Karpas-422 (cell line): ENCODE measurements around the gene NDUFS6. TPM values are rescaled to one million over a fixed set of nuclear protein-coding genes. Genes with fewer than 3 reads are reported as not detected.

Experiments
- DNase-seq: peaks from one replicate; pipeline ENCODE4 v3.0.0-alpha.2; 2015
- H2AFZ ChIP-seq: fragments of 200-600 bp; sonication (generic); 2 replicates; pipeline ENCODE4 v1.6.1; 2014; ENCODE audit warnings: antibody characterized with exemption, low read length, mixed read lengths
- H3K27ac ChIP-seq: fragments of 200-600 bp; sonication (generic); 2 replicates; pipeline ENCODE4 v1.5.1; 2014; ENCODE audit warnings: mild to moderate bottlenecking, low read length, moderate library complexity
- H3K27me3 ChIP-seq: fragments of 200-600 bp; sonication (generic); 2 replicates; pipeline ENCODE4 v1.6.1; 2014; ENCODE audit warnings: low read length, mixed read lengths
- H3K36me3 ChIP-seq: fragments of 200-600 bp; sonication (generic); 2 replicates; pipeline ENCODE4 v1.6.1; 2014; ENCODE audit warnings: low read length, mixed read lengths; ENCODE audit not compliant: insufficient read depth
- H3K4me1 ChIP-seq: fragments of 200-600 bp; sonication (generic); 2 replicates; pipeline ENCODE4 v1.6.1; 2014; ENCODE audit warnings: mild to moderate bottlenecking, low read length, mixed read lengths
- H3K4me2 ChIP-seq: fragments of 200-600 bp; sonication (generic); 2 replicates; pipeline ENCODE4 v1.6.1; 2014; ENCODE audit warnings: low read length, low read depth, mild to moderate bottlenecking; ENCODE audit not compliant: poor library complexity, severe bottlenecking
- H3K4me3 ChIP-seq: fragments of 200-600 bp; sonication (generic); 2 replicates; pipeline ENCODE4 v1.5.1; 2014; ENCODE audit warnings: mild to moderate bottlenecking, antibody characterized with exemption, low read length, mixed read lengths
- H3K79me2 ChIP-seq: fragments of 200-600 bp; sonication (generic); 2 replicates; pipeline ENCODE4 v1.6.1; 2014; ENCODE audit warnings: mild to moderate bottlenecking, low read length, mixed read lengths
- H3K9ac ChIP-seq: fragments of 200-600 bp; sonication (generic); 2 replicates; pipeline ENCODE4 v1.6.0; 2014; ENCODE audit warnings: low read length
- H3K9me2 ChIP-seq: fragments of 200-600 bp; sonication (generic), shearing (Covaris generic); replicated peaks from 2 replicates; pipeline ENCODE4 v1.6.0; 2014; ENCODE audit warnings: mild to moderate bottlenecking, low read length, moderate library complexity; ENCODE audit not compliant: insufficient read depth
- H3K9me3 ChIP-seq: fragments of 300-700, 200-600 bp; sonication (generic); 2 replicates; pipeline ENCODE4 v1.6.1; 2014; ENCODE audit warnings: low read length, mixed read lengths
- H4K20me1 ChIP-seq: fragments of 200-600 bp; sonication (generic); 2 replicates; pipeline ENCODE4 v1.6.1; 2014; ENCODE audit warnings: mild to moderate bottlenecking, antibody characterized with exemption, low read length, low read depth; ENCODE audit not compliant: insufficient read depth
- total RNA-seq: library from RNA; depleted of rRNA; stranded (reverse); fragments of >200 nt; shearing (Covaris generic); gene quantifications from 2 replicates; pipeline ENCODE4 v1.2.3, GENCODE V29; 2014; ENCODE audit warnings: low replicate concordance

Gene NDUFS6
- total RNA-seq, 1 experiment from 2014 or later: 41.4 TPM

DNA sequence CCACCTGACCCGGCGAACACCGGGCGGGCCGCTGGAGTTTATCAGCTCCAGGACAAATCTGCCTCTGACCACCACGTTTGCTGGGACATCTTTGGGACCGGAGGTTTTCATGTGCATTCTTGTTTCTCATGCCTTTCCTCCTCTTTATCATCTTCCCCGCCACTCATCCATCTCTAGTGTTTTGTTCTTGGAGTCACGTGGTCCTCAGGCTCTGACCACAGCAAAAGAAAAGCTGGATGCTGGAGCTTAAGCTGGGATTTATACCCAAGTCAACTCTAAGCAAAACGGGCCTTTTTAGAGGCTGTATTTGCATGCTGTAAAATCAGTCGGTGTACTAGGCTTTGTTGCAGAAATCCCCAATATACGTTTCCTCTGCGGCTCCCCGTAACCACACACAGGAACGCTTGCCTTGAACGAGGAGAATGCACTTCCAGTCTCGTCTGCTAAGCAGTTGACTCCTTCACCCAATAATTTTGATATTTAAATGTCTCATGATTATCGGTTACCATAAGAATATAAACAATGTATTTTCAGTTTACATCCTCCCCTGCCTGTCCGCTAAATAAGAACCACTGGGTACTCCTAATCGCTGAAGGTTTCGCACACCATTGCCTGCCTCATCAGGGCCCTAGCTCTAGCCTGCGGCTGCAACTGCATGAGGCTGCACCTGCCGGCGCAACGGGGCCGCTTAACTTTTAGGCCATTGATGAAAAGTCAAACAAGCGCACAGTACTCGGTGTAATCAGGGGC, 560 bp upstream of the NDUFS6 start:
- Histone ChIP-seq H4K20me1 (peaks cover 23% of the 10 kb centered on the region), H3K79me2 (peaks cover 64% of the 10 kb centered on the region), H3K27me3 (no peaks in the 10 kb centered on the region), H2AFZ (no peak overlapping the region; the same call in 1 of the 2 replicates), H3K4me2 (peak overlapping the region; percentile 83), H3K9ac (peak overlapping the region; percentile 91), H3K9me3 (no peaks in the 10 kb centered on the region), H3K9me2 (no peaks in the 10 kb centered on the region), H3K27ac (peak overlapping the region; percentile 87), H3K36me3 (peaks cover 33% of the 10 kb centered on the region; the same call in 1 of the 2 replicates), H3K4me1 (peaks cover 43% of the 10 kb centered on the region), H3K4me3 (peak overlapping the region; percentile 85)
- DNase-seq: peak; percentile 73

DNA sequence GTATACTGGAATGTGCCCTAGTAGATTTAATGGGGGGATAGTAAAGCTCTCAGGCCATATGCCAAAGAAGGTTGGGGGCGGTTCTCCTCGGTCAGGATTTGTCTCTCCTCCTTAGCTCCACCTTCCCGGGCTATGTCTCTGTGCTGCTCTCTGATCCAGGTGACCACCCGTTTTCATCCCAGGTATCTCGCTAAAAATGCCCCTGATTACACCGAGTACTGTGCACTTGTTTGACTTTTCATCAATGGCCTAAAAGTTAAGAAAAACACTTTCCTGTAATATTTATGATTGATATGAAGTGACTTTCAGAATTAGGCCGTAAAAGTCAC, 724 bp downstream of the NDUFS6 start:
- Histone ChIP-seq H3K36me3 (peaks cover 44% of the 10 kb centered on the region), H3K9me2 (no peaks in the 10 kb centered on the region), H2AFZ (no peak overlapping the region), H3K4me2 (peak overlapping the region; percentile 83), H3K27ac (peak overlapping the region; percentile 87), H3K9ac (peak overlapping the region; percentile 91), H3K27me3 (no peaks in the 10 kb centered on the region), H3K4me1 (peaks cover 37% of the 10 kb centered on the region), H3K9me3 (no peaks in the 10 kb centered on the region), H3K79me2 (peaks cover 76% of the 10 kb centered on the region), H3K4me3 (peak overlapping the region; percentile 85), H4K20me1 (peaks cover 32% of the 10 kb centered on the region)
- peak; percentile 58 for DNase-seq

DNA sequence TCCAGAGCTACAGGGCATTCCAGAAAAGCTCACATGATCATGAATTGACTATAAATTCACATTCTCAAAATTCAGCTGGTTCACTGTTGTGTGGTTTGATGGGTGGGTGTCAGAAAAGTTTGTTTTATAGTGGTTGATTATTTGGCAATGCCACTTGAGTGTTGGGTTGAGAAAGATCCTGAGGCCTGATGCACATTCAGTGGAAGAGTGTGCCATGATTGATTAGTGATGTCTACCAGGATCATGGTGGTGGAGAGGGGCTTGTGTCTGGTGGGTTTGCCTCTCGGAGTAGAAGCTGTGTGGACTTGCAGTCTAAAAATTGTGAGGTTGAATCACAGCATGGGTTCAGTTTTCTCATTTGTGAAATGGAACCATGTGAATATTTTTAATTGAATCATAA, 2.0 kb downstream of the NDUFS6 start:
- peak overlapping the region; percentile 83 for H3K4me2 ChIP-seq
- peaks cover 29% of the 10 kb centered on the region for H3K4me1 ChIP-seq
- no peak overlapping the region; the same call in 1 of the 2 replicates for H3K9ac ChIP-seq
- H3K36me3 ChIP-seq: peaks cover 38% of the 10 kb centered on the region
- no peak overlapping the region for H3K27ac ChIP-seq
- DNase-seq: no peak
- no peak overlapping the region for H3K4me3 ChIP-seq
- peaks cover 34% of the 10 kb centered on the region for H4K20me1 ChIP-seq
- no peak overlapping the region for H2AFZ ChIP-seq
- no peaks in the 10 kb centered on the region for H3K9me3 ChIP-seq
- peaks cover 83% of the 10 kb centered on the region for H3K79me2 ChIP-seq
- no peaks in the 10 kb centered on the region for H3K27me3 ChIP-seq
- H3K9me2 ChIP-seq: no peaks in the 10 kb centered on the region

DNA sequence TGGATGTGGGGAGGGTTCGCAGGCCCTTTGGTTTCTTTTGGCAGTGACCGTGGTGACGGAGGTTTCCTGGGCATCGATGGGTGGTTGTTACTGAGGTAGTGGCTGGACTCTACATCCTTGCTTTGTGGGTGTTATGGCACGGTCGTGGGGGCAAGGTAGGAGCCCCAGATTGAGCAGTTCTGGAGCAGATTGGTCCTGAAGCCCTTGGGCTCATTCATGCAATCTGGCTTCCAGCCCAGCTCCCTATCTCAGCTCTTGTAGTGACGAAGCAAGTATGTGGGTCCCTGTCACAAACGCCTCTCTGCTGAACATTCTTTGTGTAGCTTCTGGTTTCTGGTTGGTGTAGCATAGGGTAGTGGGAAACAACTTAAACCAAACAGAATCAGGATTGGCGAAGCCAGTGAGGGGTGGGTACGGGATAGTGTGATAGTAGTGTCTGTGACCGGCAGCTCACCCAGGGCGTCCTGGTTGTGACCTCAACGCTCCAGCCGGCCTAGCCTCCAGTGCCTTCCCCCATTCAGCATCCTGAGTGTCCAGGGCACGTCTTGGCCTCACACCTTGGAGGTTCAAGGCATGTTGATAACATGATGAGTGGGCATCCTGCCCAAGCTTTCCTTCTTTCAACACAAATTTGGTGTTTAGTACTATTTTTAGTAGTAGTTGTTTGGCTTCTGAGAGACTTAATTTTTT, 2.9 kb downstream of the NDUFS6 start:
- no peak overlapping the region for H3K9ac ChIP-seq
- H3K27ac ChIP-seq: no peak overlapping the region
- H3K9me3 ChIP-seq: no peaks in the 10 kb centered on the region
- no peaks in the 10 kb centered on the region for H3K9me2 ChIP-seq
- H3K79me2 ChIP-seq: peaks cover 83% of the 10 kb centered on the region
- H3K4me1 ChIP-seq: peaks cover 22% of the 10 kb centered on the region
- peaks cover 39% of the 10 kb centered on the region for H3K36me3 ChIP-seq
- H3K4me3 ChIP-seq: no peak overlapping the region
- H2AFZ ChIP-seq: no peak overlapping the region
- no peak overlapping the region for H3K4me2 ChIP-seq
- H3K27me3 ChIP-seq: no peaks in the 10 kb centered on the region
- peaks cover 35% of the 10 kb centered on the region for H4K20me1 ChIP-seq
- DNase-seq: no peak

DNA sequence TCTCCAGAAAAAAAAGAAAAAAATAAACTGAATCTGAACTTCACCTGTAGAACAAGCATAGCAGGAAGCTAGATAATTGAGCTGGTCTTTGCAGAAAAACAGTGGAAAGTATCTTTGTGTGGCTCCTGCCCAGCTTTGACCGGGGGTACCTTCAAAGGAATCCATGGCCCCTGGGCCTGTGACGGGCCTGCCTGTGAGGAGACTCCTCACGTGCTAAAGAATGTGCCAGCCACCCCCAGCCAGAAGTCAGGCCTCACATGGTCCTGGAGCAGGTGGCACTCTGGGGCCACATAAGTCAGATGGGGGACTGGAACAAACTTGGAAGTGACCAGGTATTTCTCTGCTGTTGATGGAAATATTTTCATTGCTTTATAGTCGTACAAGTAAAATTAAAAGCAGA, 4.1 kb downstream of the NDUFS6 start:
- H2AFZ ChIP-seq: no peak overlapping the region
- H3K4me2 ChIP-seq: no peak overlapping the region
- DNase-seq: no peak
- H3K9ac ChIP-seq: no peak overlapping the region
- no peaks in the 10 kb centered on the region for H3K9me2 ChIP-seq
- no peak overlapping the region for H3K27ac ChIP-seq
- H3K4me1 ChIP-seq: peaks cover 21% of the 10 kb centered on the region
- H4K20me1 ChIP-seq: peaks cover 43% of the 10 kb centered on the region
- H3K79me2 ChIP-seq: peaks cover 90% of the 10 kb centered on the region
- H3K36me3 ChIP-seq: peaks cover 43% of the 10 kb centered on the region
- no peaks in the 10 kb centered on the region for H3K27me3 ChIP-seq
- H3K9me3 ChIP-seq: no peaks in the 10 kb centered on the region
- H3K4me3 ChIP-seq: no peak overlapping the region

DNA sequence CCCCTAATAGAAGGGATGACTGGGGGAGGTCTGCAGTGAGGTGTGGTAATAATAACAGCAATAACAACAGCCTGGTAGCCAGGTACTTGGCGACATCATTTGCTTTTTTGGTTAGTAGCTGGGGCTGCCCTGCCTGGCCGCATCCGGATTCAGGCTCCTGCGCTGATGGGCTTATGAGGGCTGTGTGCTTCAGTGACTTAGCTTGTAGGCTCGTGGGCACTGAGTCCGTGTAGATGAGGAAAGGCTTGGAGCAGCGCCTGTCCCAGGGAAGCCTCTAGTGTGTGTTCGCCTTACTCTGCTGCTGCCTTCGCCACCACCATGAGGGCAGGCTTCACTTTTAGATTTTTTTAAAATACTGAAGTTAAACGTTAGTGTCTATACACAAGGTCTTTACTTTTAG, 4.5 kb downstream of the NDUFS6 start:
- Histone ChIP-seq H3K9ac (no peak overlapping the region), H3K4me1 (peaks cover 17% of the 10 kb centered on the region), H3K4me3 (no peak overlapping the region), H3K9me2 (no peaks in the 10 kb centered on the region), H3K79me2 (peaks cover 94% of the 10 kb centered on the region), H2AFZ (no peak overlapping the region), H3K27ac (no peak overlapping the region), H3K27me3 (no peaks in the 10 kb centered on the region), H4K20me1 (peaks cover 43% of the 10 kb centered on the region), H3K9me3 (no peaks in the 10 kb centered on the region), H3K4me2 (no peak overlapping the region), H3K36me3 (peaks cover 43% of the 10 kb centered on the region)
- no peak for DNase-seq

DNA sequence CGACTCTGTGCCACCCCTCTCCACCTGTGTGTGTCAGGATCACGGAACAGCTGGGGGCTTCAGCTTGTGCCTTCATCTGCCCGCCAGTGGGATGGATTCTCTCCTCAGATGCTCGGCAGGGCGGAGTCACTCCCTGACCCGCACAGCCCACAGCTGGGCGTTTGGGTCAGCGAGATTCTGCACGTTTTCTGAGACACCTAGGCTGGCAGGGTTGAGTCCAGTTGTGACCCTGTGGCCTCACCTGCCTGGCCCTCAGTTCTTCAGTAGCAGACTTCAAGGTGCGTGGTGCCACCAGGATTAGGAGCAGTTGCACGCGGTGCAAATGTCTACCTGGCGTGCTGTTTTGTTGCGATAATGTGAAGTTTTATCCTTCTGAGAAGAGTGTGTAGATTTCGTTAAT, 5.0 kb downstream of the NDUFS6 start:
- Histone ChIP-seq H4K20me1 (peaks cover 43% of the 10 kb centered on the region), H3K9me3 (no peaks in the 10 kb centered on the region), H3K4me1 (peaks cover 16% of the 10 kb centered on the region), H3K27ac (no peak overlapping the region), H3K4me2 (no peak overlapping the region), H3K36me3 (peaks cover 43% of the 10 kb centered on the region), H2AFZ (no peak overlapping the region), H3K9ac (no peak overlapping the region), H3K79me2 (peaks cover 99% of the 10 kb centered on the region), H3K9me2 (no peaks in the 10 kb centered on the region), H3K4me3 (no peak overlapping the region), H3K27me3 (no peaks in the 10 kb centered on the region)
- no peak for DNase-seq

DNA sequence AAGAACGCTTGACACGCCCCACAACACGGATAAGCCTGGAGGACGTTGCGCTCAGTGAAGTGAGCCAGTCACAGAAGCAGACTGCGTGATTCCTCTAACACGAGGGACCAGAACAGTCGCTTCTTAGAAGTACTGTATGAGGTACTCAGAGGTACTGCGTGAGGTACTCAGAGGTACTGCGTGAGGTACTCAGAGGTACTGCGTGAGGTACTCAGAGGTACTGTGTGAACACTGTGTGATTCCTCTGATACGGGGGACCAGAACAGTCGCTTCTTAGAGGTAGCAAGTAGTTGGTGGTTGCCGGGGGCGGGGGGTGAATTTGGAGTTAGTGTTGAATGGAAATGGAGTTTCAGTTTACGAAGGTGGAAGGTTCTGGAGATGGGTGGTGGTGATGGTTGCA, 5.8 kb downstream of the NDUFS6 start:
- no peak overlapping the region for H3K27ac ChIP-seq
- peaks cover 43% of the 10 kb centered on the region for H4K20me1 ChIP-seq
- no peak overlapping the region for H3K9ac ChIP-seq
- no peak overlapping the region for H3K4me2 ChIP-seq
- no peak overlapping the region for H3K4me3 ChIP-seq
- no peaks in the 10 kb centered on the region for H3K9me3 ChIP-seq
- peaks cover 16% of the 10 kb centered on the region for H3K4me1 ChIP-seq
- no peaks in the 10 kb centered on the region for H3K27me3 ChIP-seq
- no peaks in the 10 kb centered on the region for H3K9me2 ChIP-seq
- H3K79me2 ChIP-seq: peaks cover 97% of the 10 kb centered on the region
- DNase-seq: no peak
- H2AFZ ChIP-seq: no peak overlapping the region
- H3K36me3 ChIP-seq: peaks cover 46% of the 10 kb centered on the region
